ENCODE measurements around the gene MPG. TPM values are rescaled to one million over a fixed set of nuclear protein-coding genes. Genes with fewer than 3 reads are reported as not detected.
"Not testable (repeated sequence)": the region's sequence is repeated elsewhere in the genome, so short reads cannot be mapped to it uniquely, and the experiment has no call there.

Gene MPG
- total RNA-seq, result 46.5 TPM

- peak; percentile 76 for ATAC-seq
These were observed at the start of gene MPG for GRCh38 chr16:77807-78443. Gene MPG (plus strand): TSS chr16:78225. CDS start chr16:78310, 85 bp downstream.

- not testable (repeated sequence) for ATAC-seq
These were observed 47.4 kb upstream of the MPG start for GRCh38 chr16:30627-31026.

GRCh38 chr16:33154-33876 lies 44.7 kb upstream of the MPG start:
- ATAC-seq, result not testable (repeated sequence)

- ATAC-seq, result no peak
These were observed 44.0 kb upstream of the MPG start for GRCh38 chr16:33877-34647.

GRCh38 chr16:34648-34987 lies 43.4 kb upstream of the MPG start:
- no peak for ATAC-seq

- ATAC-seq, result peak; percentile 21
These were observed 42.9 kb upstream of the MPG start for GRCh38 chr16:35011-35677.

- ATAC-seq, result no peak
These were observed 42.2 kb upstream of the MPG start for GRCh38 chr16:35678-36305.

- no peak for ATAC-seq
These were observed 41.6 kb upstream of the MPG start for GRCh38 chr16:36336-36984.

- ATAC-seq, result peak; percentile 38
These were observed 40.5 kb upstream of the MPG start for GRCh38 chr16:37511-37910.

- not testable (repeated sequence) for ATAC-seq
These were observed 39.8 kb upstream of the MPG start for GRCh38 chr16:38206-38605.

- ATAC-seq, result peak; percentile 86
These were observed 38.8 kb upstream of the MPG start for GRCh38 chr16:38941-39892.

- no peak for ATAC-seq
These were observed 36.5 kb upstream of the MPG start for GRCh38 chr16:41439-42068.

GRCh38 chr16:42069-42457 lies 36.0 kb upstream of the MPG start:
- no peak for ATAC-seq

- peak; percentile 25 for ATAC-seq
These were observed 35.3 kb upstream of the MPG start for GRCh38 chr16:42691-43090.

GRCh38 chr16:43294-43693 lies 34.7 kb upstream of the MPG start:
- ATAC-seq, result peak; percentile 51

- no peak for ATAC-seq
These were observed 33.4 kb upstream of the MPG start for GRCh38 chr16:44655-45054.

- no peak for ATAC-seq
These were observed 32.6 kb upstream of the MPG start for GRCh38 chr16:45454-45853.

- ATAC-seq, result not testable (repeated sequence)
These were observed 31.5 kb upstream of the MPG start for GRCh38 chr16:46510-46909.

GRCh38 chr16:47234-47633 lies 30.8 kb upstream of the MPG start:
- ATAC-seq, result no peak

All from esophagus mucosa (tissue), 1 donor.